ENCODE data around the gene ADGRB2. TPM values are rescaled to one million over a fixed set of nuclear protein-coding genes. Genes with fewer than 3 reads are reported as not detected.

The ADGRB2 gene
- total RNA-seq, 1 experiment from 2014 or later: 10.9 TPM

GRCh38 chr1:31694964-31695313, 69.2 kb downstream of the ADGRB2 start:
- Histone ChIP-seq H2BK15ac (ENCODE audit: low read depth, low read length) (no peak overlapping the region), H3K27ac (ENCODE audit: insufficient read length, low read depth, low read length) (no peak overlapping the region), H3K27me3 (ENCODE audit: insufficient read depth, low read length) (no peaks in the 10 kb centered on the region), H3K23me2 (ENCODE audit: insufficient read length, low read depth, low read length, poor library complexity, severe bottlenecking) (no peaks in the 10 kb centered on the region), H3K56ac (ENCODE audit: insufficient read length, low read depth, low read length) (no peak overlapping the region), H2BK12ac (ENCODE audit: insufficient read length, low read depth, low read length) (no peak overlapping the region), H3K9ac (ENCODE audit: extremely low read depth, insufficient read length, low read length) (no peak overlapping the region), H4K20me1 (ENCODE audit: control insufficient read depth, insufficient read depth, insufficient read length) (no peaks in the 10 kb centered on the region), H3K18ac (ENCODE audit: insufficient read length, low read depth, low read length) (no peak overlapping the region), H3K14ac (ENCODE audit: insufficient read depth, low read length) (no peak overlapping the region), H3T11ph (ENCODE audit: low read length) (no peak overlapping the region), H3K23ac (ENCODE audit: insufficient read length, low read depth, low read length) (no peak overlapping the region), H3K79me2 (ENCODE audit: insufficient read depth, low read length) (no peaks in the 10 kb centered on the region), H3K4me2 (ENCODE audit: insufficient read depth, insufficient read length, low read length) (no peak overlapping the region), H2BK5ac (ENCODE audit: insufficient read length, low read length) (no peak overlapping the region), H2AFZ (ENCODE audit: low read length) (no peak overlapping the region), H3K79me1 (ENCODE audit: insufficient read depth, low read depth, low read length, poor library complexity, severe bottlenecking) (no peaks in the 10 kb centered on the region), H3K4me1 (ENCODE audit: insufficient read depth, low read length) (no peaks in the 10 kb centered on the region), H2AK5ac (ENCODE audit: insufficient read length, low read length) (no peak overlapping the region), H4K8ac (replicated peaks; ENCODE audit: insufficient read length, low read depth, low read length) (no peak overlapping the region), H4K91ac (ENCODE audit: insufficient read length, low read depth, low read length) (no peak overlapping the region), H4K5ac (ENCODE audit: insufficient read length, low read depth, low read length) (no peak overlapping the region), H3K4ac (ENCODE audit: low read depth, low read length) (no peak overlapping the region), H3K9me3 (ENCODE audit: control insufficient read depth, low read depth, low read length) (no peaks in the 10 kb centered on the region), H2BK120ac (ENCODE audit: low read depth, low read length, poor library complexity, severe bottlenecking) (no peak overlapping the region), H2BK20ac (ENCODE audit: low read depth, low read length, poor library complexity, severe bottlenecking) (no peak overlapping the region)
- Mint-ChIP-seq H3K4me1 (peaks cover 9 to 10% of the 10 kb centered on the region in 2 experiments), H3K27me3 (ENCODE audit: low read depth) (no peaks in the 10 kb centered on the region), H3K9me3 (no peaks in the 10 kb centered on the region), H3K36me3 (ENCODE audit: insufficient read depth in 1 of 3, low read depth in 3 of 3) (no peaks in the 10 kb centered on the region), H3K27ac (no peak overlapping the region), H3K4me3 (no peak overlapping the region)
- no peak for TF ChIP-seq CTCF (conservative IDR thresholded peaks at IDR 0.05)
- WGBS (ENCODE audit: extremely low coverage, insufficient read length, low lambda C conversion rate): no CpG with 5 or more reads among the region's 8 CpGs
- no peak for DNase-seq
